GM23248 (cell line): ENCODE results near the gene PRPSAP1. TPM values are rescaled to one million over a fixed set of nuclear protein-coding genes. Genes with fewer than 3 reads are reported as not detected.
A peak's percentile ranks its signal among the peaks of the same experiment; 100 is the strongest.

Experiments
- DNase-seq: peaks from one replicate; pipeline ENCODE4 v3.0.0-alpha.2; 2015
- H2AFZ ChIP-seq: fragments of 200-600 bp; sonication (generic); 2 replicates; pipeline ENCODE4 v1.6.1; 2016; ENCODE audit warnings: antibody characterized with exemption
- H3F3A ChIP-seq: fragments of 200-600 bp; sonication (generic); 2 replicates; pipeline ENCODE4 v1.6.1; 2016; ENCODE audit warnings: mild to moderate bottlenecking, antibody characterized with exemption, mixed run types; ENCODE audit not compliant: insufficient read depth
- H3K27ac ChIP-seq: fragments of 200-600 bp; sonication (generic); 2 replicates; pipeline ENCODE4 v1.5.1; 2016; ENCODE audit warnings: mild to moderate bottlenecking
- H3K27me3 ChIP-seq: fragments of 200-600 bp; sonication (generic); replicated peaks from 2 replicates; pipeline ENCODE4 v1.6.1; 2016; ENCODE audit warnings: mild to moderate bottlenecking; ENCODE audit not compliant: insufficient read depth
- H3K36me3 ChIP-seq: fragments of 200-600 bp; sonication (generic); 2 replicates; pipeline ENCODE4 v1.6.1; 2016; ENCODE audit warnings: low read depth, mild to moderate bottlenecking
- H3K4me1 ChIP-seq: fragments of 200-600 bp; sonication (generic); 2 replicates; pipeline ENCODE4 v1.6.1; 2016; ENCODE audit warnings: mild to moderate bottlenecking; ENCODE audit not compliant: insufficient read depth
- H3K4me2 ChIP-seq: fragments of 200-600 bp; sonication (generic); one replicate; pipeline ENCODE4 v1.6.1; 2016; ENCODE audit warnings: mild to moderate bottlenecking; ENCODE audit not compliant: unreplicated experiment
- H3K4me3 ChIP-seq: fragments of 200-600 bp; sonication (generic); 2 replicates; pipeline ENCODE4 v1.5.1; 2016; ENCODE audit warnings: mild to moderate bottlenecking
- H3K79me2 ChIP-seq: fragments of 200-600 bp; sonication (generic); 2 replicates; pipeline ENCODE4 v1.6.1; 2016; ENCODE audit warnings: mild to moderate bottlenecking; ENCODE audit not compliant: insufficient read depth
- H3K9ac ChIP-seq: fragments of 200-600 bp; sonication (generic); 2 replicates; pipeline ENCODE4 v1.6.1; 2016; ENCODE audit warnings: mild to moderate bottlenecking
- H3K9me2 ChIP-seq: fragments of 200-600 bp; sonication (generic); 2 replicates; pipeline ENCODE4 v1.6.1; 2016; ENCODE audit warnings: mixed run types, mild to moderate bottlenecking, moderate library complexity; ENCODE audit not compliant: insufficient read depth
- H3K9me3 ChIP-seq: fragments of 200-600 bp; sonication (generic); one replicate; pipeline ENCODE4 v1.6.1; 2017; ENCODE audit warnings: low read depth
- H4K20me1 ChIP-seq: fragments of 200-600 bp; sonication (generic); 2 replicates; pipeline ENCODE4 v1.6.0; 2016; ENCODE audit not compliant: insufficient read depth
- EZH2 ChIP-seq: fragments of 200-600 bp; sonication (generic); IDR thresholded peaks from 2 replicates; pipeline ENCODE4 v1.6.1; 2018; ENCODE audit warnings: antibody characterized with exemption, mild to moderate bottlenecking; ENCODE audit not compliant: insufficient read depth, poor library complexity, severe bottlenecking
- EZH2phosphoT487 ChIP-seq: fragments of 200-600 bp; sonication (generic); IDR thresholded peaks from 2 replicates; pipeline ENCODE4 v1.6.1; 2018; ENCODE audit warnings: antibody characterized with exemption, moderate library complexity, mild to moderate bottlenecking, low read depth; ENCODE audit not compliant: insufficient read depth
- WGBS, 2 experiments: methylation state at CpG; one replicate each; pipeline ENCODE4 v1.1.6; 2015 to 2017; ENCODE audit warnings: low lambda C conversion rate in 2 of 2, low coverage in 1 of 2; ENCODE audit errors: missing lambda C conversion rate in 2 of 2; 5-methylcytosine and 5-hydroxymethylcytosine counted together
- in situ Hi-C: fragments of 300-500 bp; cut with MboI; formaldehyde crosslinking; loops from 2 replicates; pipeline ENCODE4 v1.15.0; 2020
- polyA plus RNA-seq: library from polyadenylated mRNA; unstranded; fragments of >200 nt; fragmentation: Nextera tagmentation; extraction: Ambion mirVana; gene quantifications from 2 replicates; pipeline ENCODE4 v1.2.1, GENCODE V29; 2016
- total RNA-seq: library from RNA; depleted of rRNA; stranded (reverse); fragments of >200 nt; shearing (Covaris generic); gene quantifications from 2 replicates; pipeline ENCODE4 v1.2.3, GENCODE V29; 2014

PRPSAP1 gene
- total and polyA plus RNA-seq, 2 experiments from 2014 or later, result 53.2 to 56.5 TPM

DNA sequence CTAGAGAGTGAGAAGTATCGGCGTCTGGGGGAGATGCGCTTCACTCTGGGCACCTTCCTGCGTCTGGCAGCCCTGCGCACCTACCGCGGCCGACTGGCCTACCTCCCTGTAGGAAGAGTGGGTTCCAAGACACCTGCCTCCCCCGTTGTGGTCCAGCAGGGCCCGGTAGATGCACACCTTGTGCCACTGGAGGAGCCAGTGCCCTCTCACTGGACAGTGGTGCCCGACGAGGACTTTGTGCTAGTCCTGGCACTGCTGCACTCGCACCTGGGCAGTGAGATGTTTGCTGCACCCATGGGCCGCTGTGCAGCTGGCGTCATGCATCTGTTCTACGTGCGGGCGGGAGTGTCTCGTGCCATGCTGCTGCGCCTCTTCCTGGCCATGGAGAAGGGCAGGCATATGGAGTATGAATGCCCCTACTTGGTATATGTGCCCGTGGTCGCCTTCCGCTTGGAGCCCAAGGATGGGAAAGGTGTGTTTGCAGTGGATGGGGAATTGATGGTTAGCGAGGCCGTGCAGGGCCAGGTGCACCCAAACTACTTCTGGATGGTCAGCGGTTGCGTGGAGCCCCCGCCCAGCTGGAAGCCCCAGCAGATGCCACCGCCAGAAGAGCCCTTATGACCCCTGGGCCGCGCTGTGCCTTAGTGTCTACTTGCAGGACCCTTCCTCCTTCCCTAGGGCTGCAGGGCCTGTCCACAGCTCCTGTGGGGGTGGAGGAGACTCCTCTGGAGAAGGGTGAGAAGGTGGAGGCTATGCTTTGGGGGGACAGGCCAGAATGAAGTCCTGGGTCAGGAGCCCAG is 33.5 kb upstream of the PRPSAP1 start:
- in situ Hi-C loops, result no loop called here
- Histone ChIP-seq H3K27me3 (no peaks in the 10 kb centered on the region), H3K79me2 (peaks cover 37% of the 10 kb centered on the region), H3K9ac (peak overlapping the region; percentile 99), H3K9me3 (no peaks in the 10 kb centered on the region), H3K27ac (peak overlapping the region; percentile 96), H3K4me2 (peak overlapping the region; percentile 90), H2AFZ (no peak overlapping the region), H3K4me1 (peaks cover 14% of the 10 kb centered on the region), H3F3A (peaks cover 27% of the 10 kb centered on the region), H3K36me3 (peaks cover 9% of the 10 kb centered on the region; the same call in 1 of the 2 replicates), H3K4me3 (peak overlapping the region; percentile 83), H3K9me2 (no peaks in the 10 kb centered on the region), H4K20me1 (no peaks in the 10 kb centered on the region)
- no peak for DNase-seq
- no peak for TF ChIP-seq EZH2phosphoT487
- TF ChIP-seq EZH2, result no peak
- 88 to 92% methylated on average over 30 to 31 of the region's 31 CpGs for WGBS, 2 experiments

DNA sequence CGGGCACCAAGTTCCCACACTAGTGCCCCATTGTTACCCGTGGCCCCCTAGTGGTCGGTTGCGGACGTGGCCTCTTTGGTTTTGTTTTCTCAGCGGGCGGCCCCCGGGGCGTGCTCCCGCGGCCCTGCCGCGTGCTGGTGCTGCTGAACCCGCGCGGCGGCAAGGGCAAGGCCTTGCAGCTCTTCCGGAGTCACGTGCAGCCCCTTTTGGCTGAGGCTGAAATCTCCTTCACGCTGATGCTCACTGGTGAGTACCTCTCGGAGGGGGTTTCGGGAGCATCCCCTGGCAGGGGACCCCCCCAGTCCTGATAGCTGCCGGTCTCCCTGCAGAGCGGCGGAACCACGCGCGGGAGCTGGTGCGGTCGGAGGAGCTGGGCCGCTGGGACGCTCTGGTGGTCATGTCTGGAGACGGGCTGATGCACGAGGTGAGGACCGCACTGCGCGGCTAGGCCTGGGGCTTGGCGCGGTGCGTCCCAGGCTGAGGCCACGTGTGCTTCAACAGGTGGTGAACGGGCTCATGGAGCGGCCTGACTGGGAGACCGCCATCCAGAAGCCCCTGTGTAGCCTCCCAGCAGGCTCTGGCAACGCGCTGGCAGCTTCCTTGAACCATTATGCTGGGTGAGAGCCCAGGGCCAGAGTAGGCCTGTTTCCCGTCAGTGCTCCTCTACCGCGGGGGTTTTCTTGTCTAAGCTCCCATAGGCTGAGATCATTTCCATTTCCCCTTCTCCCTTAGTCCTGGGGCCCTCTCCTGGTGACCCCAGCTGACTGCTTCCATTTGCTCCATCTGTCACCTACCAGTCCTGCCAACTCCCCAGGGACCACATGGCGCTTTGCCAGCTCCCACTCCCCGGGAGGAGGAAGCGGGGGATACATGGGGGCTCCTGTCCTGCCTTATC is 32.4 kb upstream of the PRPSAP1 start:
- H3K4me3 ChIP-seq, result peak overlapping the region; percentile 83
- peak overlapping the region; percentile 96 for H3K27ac ChIP-seq
- peak overlapping the region; percentile 90 for H3K4me2 ChIP-seq
- no peaks in the 10 kb centered on the region for H3K9me3 ChIP-seq
- 14 to 18% methylated on average over 49 to 51 of the region's 52 CpGs for WGBS, 2 experiments
- no peak for TF ChIP-seq EZH2
- no peak for TF ChIP-seq EZH2phosphoT487
- H3K27me3 ChIP-seq, result no peaks in the 10 kb centered on the region
- H2AFZ ChIP-seq, result no peak overlapping the region
- in situ Hi-C loops, result no loop called here
- peaks cover 22% of the 10 kb centered on the region for H3K4me1 ChIP-seq
- H3K9me2 ChIP-seq, result no peaks in the 10 kb centered on the region
- peaks cover 9% of the 10 kb centered on the region; the same call in 1 of the 2 replicates for H3K36me3 ChIP-seq
- H3F3A ChIP-seq, result peaks cover 27% of the 10 kb centered on the region
- H4K20me1 ChIP-seq, result no peaks in the 10 kb centered on the region
- peaks cover 47% of the 10 kb centered on the region for H3K79me2 ChIP-seq
- H3K9ac ChIP-seq, result peak overlapping the region; percentile 99
- DNase-seq, result peak; percentile 92

DNA sequence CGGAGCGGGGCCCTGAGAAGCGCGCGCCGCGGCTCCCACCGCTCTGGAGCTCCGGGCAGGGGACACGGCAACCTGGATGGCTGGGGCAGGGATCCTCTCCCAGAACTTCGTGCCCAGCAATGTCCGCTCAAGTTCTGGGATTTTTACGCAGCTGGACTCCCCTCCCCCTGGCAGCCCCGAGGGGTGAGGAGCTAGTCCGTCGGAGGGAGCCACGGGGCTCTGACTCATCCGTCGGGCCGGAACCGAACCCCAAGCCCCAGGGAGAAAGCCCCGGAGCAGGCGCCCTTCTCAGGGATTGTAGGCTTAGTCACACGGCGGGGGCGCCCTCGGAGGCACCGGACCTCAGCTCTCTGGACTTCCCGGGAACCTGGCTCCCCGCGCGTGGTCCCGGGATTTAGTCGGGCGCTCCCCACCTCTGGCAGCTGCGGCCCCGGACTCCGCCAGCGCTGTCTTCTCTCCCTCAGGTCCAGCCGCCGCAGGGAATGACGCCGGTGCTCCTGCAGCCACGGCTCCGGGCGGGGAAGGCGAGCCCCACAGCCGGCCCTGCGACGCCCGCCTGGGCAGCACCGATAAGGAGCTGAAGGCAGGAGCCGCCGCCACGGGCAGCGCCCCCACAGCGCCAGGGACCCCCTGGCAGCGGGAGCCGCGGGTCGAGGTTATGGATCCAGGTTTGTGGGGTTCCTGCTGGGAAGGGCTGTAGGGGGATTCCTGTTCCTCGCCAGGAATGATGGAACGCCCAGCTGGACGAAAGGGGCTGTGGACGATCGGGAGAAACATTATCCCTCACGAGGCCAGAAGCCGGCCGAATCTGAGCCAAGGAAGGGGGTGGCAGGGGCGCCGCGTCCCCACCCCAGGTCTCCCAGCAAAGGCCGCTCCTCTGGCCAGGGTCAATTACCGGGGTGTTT is 31.5 kb upstream of the PRPSAP1 start:
- peaks cover 22% of the 10 kb centered on the region for H3K4me1 ChIP-seq
- peak overlapping the region; percentile 99 for H3K9ac ChIP-seq
- no peak for TF ChIP-seq EZH2phosphoT487
- no peak for TF ChIP-seq EZH2
- 0 to 2% methylated on average over 46 to 65 of the region's 74 CpGs for WGBS, 2 experiments
- peak overlapping the region; percentile 83 for H3K4me3 ChIP-seq
- no peak overlapping the region for H2AFZ ChIP-seq
- DNase-seq, result peak; percentile 95
- no peaks in the 10 kb centered on the region for H3K9me3 ChIP-seq
- H3K79me2 ChIP-seq, result peaks cover 50% of the 10 kb centered on the region
- no peaks in the 10 kb centered on the region for H4K20me1 ChIP-seq
- peaks cover 9% of the 10 kb centered on the region; the same call in 1 of the 2 replicates for H3K36me3 ChIP-seq
- H3F3A ChIP-seq, result peaks cover 27% of the 10 kb centered on the region
- in situ Hi-C loops, result no loop called here
- no peaks in the 10 kb centered on the region for H3K9me2 ChIP-seq
- H3K27me3 ChIP-seq, result no peaks in the 10 kb centered on the region
- peak overlapping the region; percentile 90 for H3K4me2 ChIP-seq
- H3K27ac ChIP-seq, result peak overlapping the region; percentile 96
